Measurements from ENCODE around the gene TENM3.

The TENM3 gene

GRCh38 chr4:182825003-182825402, 581.8 kb downstream of the TENM3 start:
- TF ChIP-seq, protein P1, sequence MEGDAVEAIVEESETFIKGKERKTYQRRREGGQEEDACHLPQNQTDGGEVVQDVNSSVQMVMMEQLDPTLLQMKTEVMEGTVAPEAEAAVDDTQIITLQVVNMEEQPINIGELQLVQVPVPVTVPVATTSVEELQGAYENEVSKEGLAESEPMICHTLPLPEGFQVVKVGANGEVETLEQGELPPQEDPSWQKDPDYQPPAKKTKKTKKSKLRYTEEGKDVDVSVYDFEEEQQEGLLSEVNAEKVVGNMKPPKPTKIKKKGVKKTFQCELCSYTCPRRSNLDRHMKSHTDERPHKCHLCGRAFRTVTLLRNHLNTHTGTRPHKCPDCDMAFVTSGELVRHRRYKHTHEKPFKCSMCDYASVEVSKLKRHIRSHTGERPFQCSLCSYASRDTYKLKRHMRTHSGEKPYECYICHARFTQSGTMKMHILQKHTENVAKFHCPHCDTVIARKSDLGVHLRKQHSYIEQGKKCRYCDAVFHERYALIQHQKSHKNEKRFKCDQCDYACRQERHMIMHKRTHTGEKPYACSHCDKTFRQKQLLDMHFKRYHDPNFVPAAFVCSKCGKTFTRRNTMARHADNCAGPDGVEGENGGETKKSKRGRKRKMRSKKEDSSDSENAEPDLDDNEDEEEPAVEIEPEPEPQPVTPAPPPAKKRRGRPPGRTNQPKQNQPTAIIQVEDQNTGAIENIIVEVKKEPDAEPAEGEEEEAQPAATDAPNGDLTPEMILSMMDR (conservative IDR thresholded peaks at IDR 0.05; ENCODE audit: control insufficient read depth, insufficient read depth, low read depth, low read length) = no peak
- no peak for DNase-seq (ENCODE audit: low read depth)
- no peak overlapping the region for H3K4me3 ChIP-seq (ENCODE audit: control insufficient read depth, low read depth, low read length)

- no peak for DNase-seq (ENCODE audit: low read depth)
- no peak overlapping the region for H3K4me3 ChIP-seq (ENCODE audit: control insufficient read depth, low read depth, low read length)
- TF ChIP-seq, protein P1 (conservative IDR thresholded peaks at IDR 0.05; ENCODE audit: control insufficient read depth, insufficient read depth, low read depth, low read length) = no peak
These were observed 582.6 kb downstream of the TENM3 start for GRCh38 chr4:182825786-182826185.

- no peak overlapping the region for H3K4me3 ChIP-seq (ENCODE audit: control insufficient read depth, low read depth, low read length)
- TF ChIP-seq, protein P1 (conservative IDR thresholded peaks at IDR 0.05; ENCODE audit: control insufficient read depth, insufficient read depth, low read depth, low read length) = no peak
- no peak for DNase-seq (ENCODE audit: low read depth)
These were observed 583.2 kb downstream of the TENM3 start for GRCh38 chr4:182826391-182826790.

DNA sequence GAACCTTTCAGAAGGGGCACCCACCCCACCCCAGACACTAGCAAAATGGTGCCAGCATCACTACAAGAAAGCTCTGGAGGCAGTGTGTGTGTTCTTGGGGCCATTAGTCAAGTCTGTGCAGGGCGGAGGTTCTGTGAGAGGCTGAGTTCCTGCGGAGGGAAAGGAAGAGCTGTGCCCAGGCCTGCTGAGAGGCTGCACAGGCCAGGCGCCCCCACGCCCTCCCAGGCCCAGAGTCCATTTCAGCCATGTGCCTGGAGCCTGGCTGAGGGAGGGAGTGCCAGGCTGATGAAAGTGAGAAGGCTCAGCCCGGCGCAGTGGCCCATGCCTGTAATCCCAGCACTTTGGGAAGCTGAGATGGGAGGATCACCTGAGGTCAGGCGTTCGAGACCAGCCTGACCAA, 584.0 kb downstream of the TENM3 start:
- TF ChIP-seq, protein P1 (conservative IDR thresholded peaks at IDR 0.05; ENCODE audit: control insufficient read depth, insufficient read depth, low read depth, low read length) = no peak
- H3K4me3 ChIP-seq (ENCODE audit: control insufficient read depth, low read depth, low read length) = no peak overlapping the region
- no peak for DNase-seq (ENCODE audit: low read depth)

GRCh38 chr4:182827954-182828353, 584.8 kb downstream of the TENM3 start:
- H3K4me3 ChIP-seq (ENCODE audit: control insufficient read depth, low read depth, low read length) = no peak overlapping the region

GRCh38 chr4:182828360-182829025, 585.3 kb downstream of the TENM3 start:
- TF ChIP-seq, protein P1 (conservative IDR thresholded peaks at IDR 0.05; ENCODE audit: control insufficient read depth, insufficient read depth, low read depth, low read length) = no peak
- no peak overlapping the region for H3K4me3 ChIP-seq (ENCODE audit: control insufficient read depth, low read depth, low read length)
- DNase-seq (ENCODE audit: low read depth) = no peak

More at GRCh38 chr4:182827954-182828353, 584.8 kb downstream of the TENM3 start:
- DNase-seq (ENCODE audit: low read depth) = no peak
- TF ChIP-seq, protein P1 (conservative IDR thresholded peaks at IDR 0.05; ENCODE audit: control insufficient read depth, insufficient read depth, low read depth, low read length) = no peak

Data from fibroblast of mammary gland (primary cell).